T-helper 2 cell treated with Interferon-gamma antibody and Interleukin-4, amounts not matched to agents 5 μg/mL and 100 μg/mL, for 36 hours (primary cell): ENCODE measurements around the gene JAG2.

ENCODE experiments used
- DNase-seq: peaks from one replicate; pipeline ENCODE4 v3.0.0; 2021; ENCODE audit warnings: low spot score
- H3K27ac Mint-ChIP-seq: one replicate; pipeline ENCODE4 v1.8.0; 2021; ENCODE audit warnings: mild to moderate bottlenecking, mixed read lengths
- H3K27me3 Mint-ChIP-seq: one replicate; pipeline ENCODE4 v1.8.0; 2021; ENCODE audit warnings: low read depth, mixed read lengths
- H3K36me3 Mint-ChIP-seq: one replicate; pipeline ENCODE4 v1.8.0; 2021; ENCODE audit warnings: low read depth, mixed read lengths
- H3K4me1 Mint-ChIP-seq: one replicate; pipeline ENCODE4 v1.8.0; 2021; ENCODE audit warnings: low read depth, mixed read lengths
- H3K4me3 Mint-ChIP-seq: one replicate; pipeline ENCODE4 v1.8.0; 2022; ENCODE audit warnings: mild to moderate bottlenecking, moderate library complexity, mixed read lengths
- H3K9me3 Mint-ChIP-seq: one replicate; pipeline ENCODE4 v1.8.0; 2021; ENCODE audit warnings: mixed read lengths

Gene JAG2

GRCh38 chr14:105207996-105208737 lies 39.6 kb upstream of the JAG2 start:
- no peak overlapping the region for H3K4me3 Mint-ChIP-seq
- H3K9me3 Mint-ChIP-seq: no peaks in the 10 kb centered on the region
- DNase-seq: no peak
- no peak overlapping the region for H3K27ac Mint-ChIP-seq
- no peaks in the 10 kb centered on the region for H3K4me1 Mint-ChIP-seq
- H3K36me3 Mint-ChIP-seq: no peaks in the 10 kb centered on the region
- no peaks in the 10 kb centered on the region for H3K27me3 Mint-ChIP-seq

DNA sequence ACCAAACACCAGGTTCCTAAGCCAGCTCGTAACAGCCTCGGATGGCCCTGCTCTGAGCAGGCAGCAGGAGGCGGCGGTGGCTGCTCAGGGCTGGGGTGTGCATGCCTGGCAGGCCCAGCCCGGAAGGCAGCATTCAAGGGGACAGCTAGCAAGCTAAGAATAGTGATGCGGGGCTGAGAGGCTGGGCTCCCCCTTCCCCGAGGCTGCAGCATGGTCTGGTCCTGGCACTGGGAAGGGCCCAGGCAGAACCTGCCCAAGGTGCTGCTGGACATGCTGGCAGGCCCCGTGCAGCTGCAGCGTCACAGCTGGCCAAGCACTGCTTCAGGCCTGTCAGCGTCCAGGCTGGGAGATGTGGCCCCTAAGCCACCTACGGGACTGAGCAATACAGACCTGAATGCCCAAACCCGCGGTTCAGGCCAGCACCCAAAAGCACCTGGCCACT lies 38.9 kb upstream of the JAG2 start:
- H3K36me3 Mint-ChIP-seq: no peaks in the 10 kb centered on the region

GRCh38 chr14:105206873-105207272 lies 38.3 kb upstream of the JAG2 start:
- H3K27ac Mint-ChIP-seq: no peak overlapping the region
- H3K4me1 Mint-ChIP-seq: no peaks in the 10 kb centered on the region

More for the DNA sequence above, 38.9 kb upstream of the JAG2 start:
- Mint-ChIP-seq H3K4me3 (no peak overlapping the region), H3K4me1 (no peaks in the 10 kb centered on the region), H3K27me3 (no peaks in the 10 kb centered on the region), H3K27ac (no peak overlapping the region), H3K9me3 (no peaks in the 10 kb centered on the region)
- DNase-seq: no peak

GRCh38 chr14:105205673-105206208 lies 37.2 kb upstream of the JAG2 start:
- H3K36me3 Mint-ChIP-seq: no peaks in the 10 kb centered on the region
- peaks cover 3% of the 10 kb centered on the region for H3K4me1 Mint-ChIP-seq
- H3K4me3 Mint-ChIP-seq: no peak overlapping the region
- no peaks in the 10 kb centered on the region for H3K27me3 Mint-ChIP-seq
- no peaks in the 10 kb centered on the region for H3K9me3 Mint-ChIP-seq
- no peak for DNase-seq
- H3K27ac Mint-ChIP-seq: no peak overlapping the region

More at GRCh38 chr14:105206873-105207272, 38.3 kb upstream of the JAG2 start:
- no peak overlapping the region for H3K4me3 Mint-ChIP-seq
- no peak for DNase-seq
- H3K36me3 Mint-ChIP-seq: no peaks in the 10 kb centered on the region
- H3K9me3 Mint-ChIP-seq: no peaks in the 10 kb centered on the region
- no peaks in the 10 kb centered on the region for H3K27me3 Mint-ChIP-seq

DNA sequence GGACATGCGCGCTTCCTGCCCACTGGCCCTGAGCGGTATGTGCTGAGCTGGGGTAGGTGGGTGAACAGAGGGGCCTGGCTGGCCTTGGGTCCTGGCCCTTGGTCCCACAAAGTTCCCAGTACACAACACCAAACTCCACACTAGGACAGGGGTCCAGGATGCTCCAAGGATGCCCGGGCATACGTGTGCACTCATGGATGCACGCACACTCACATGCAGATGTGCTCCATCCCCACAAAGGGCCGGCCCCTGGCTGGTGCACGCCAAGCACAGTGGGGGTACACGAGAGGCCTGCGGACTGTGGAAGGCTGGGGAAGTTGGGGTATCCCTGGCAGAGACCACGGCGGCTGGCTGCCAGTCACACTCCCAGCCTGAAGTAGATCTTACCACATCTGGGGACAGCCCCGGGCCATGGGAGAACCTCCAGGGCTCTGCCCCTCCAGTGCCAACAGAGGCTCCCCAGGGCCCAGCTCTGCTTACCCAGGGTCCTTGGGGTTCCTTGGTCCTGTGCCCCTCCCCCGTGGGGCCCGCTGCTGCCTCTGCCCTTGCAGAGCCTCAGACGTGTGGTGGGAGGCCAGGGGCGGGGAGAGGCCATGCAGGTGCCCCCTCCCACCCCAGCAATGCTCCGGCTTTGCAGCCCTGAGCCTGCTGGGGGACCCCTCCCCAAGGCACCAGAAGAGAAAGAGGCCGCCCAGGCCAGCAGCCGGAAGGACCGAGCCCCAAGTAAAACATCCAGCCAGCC lies 36.5 kb upstream of the JAG2 start:
- Mint-ChIP-seq H3K27ac (no peak overlapping the region), H3K36me3 (no peaks in the 10 kb centered on the region), H3K9me3 (no peaks in the 10 kb centered on the region), H3K4me1 (peaks cover 3% of the 10 kb centered on the region), H3K27me3 (no peaks in the 10 kb centered on the region), H3K4me3 (no peak overlapping the region)
- DNase-seq: no peak

- H3K4me1 Mint-ChIP-seq: peaks cover 3% of the 10 kb centered on the region
- peaks cover 3% of the 10 kb centered on the region for H3K27me3 Mint-ChIP-seq
- no peaks in the 10 kb centered on the region for H3K9me3 Mint-ChIP-seq
- H3K4me3 Mint-ChIP-seq: no peak overlapping the region
- H3K27ac Mint-ChIP-seq: no peak overlapping the region
- DNase-seq: no peak
- H3K36me3 Mint-ChIP-seq: no peaks in the 10 kb centered on the region
These were observed 35.8 kb upstream of the JAG2 start for GRCh38 chr14:105204206-105204930.

DNA sequence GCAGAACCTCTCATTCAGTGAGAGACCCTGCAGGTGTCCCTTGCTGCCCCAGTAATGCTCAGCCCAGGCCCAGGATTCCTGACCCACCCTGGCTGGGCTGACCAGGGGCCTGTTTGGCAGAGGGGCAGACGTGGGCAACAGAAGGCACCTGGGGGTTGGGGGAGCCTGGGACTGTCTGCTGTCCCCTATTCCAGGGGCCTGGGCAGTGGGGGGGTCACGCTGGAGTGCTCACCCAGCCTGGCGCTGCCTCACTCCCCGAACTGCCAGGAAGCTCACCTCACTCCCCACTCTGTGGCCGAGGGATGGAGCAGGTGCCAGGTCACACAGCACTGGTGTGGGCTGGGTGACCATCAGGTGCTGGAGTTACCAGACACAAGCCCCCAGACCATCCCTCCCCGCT lies 35.1 kb upstream of the JAG2 start:
- H3K4me3 Mint-ChIP-seq: no peak overlapping the region

GRCh38 chr14:105203057-105203531 lies 34.5 kb upstream of the JAG2 start:
- peaks cover 10% of the 10 kb centered on the region for H3K27me3 Mint-ChIP-seq

More for the DNA sequence above, 35.1 kb upstream of the JAG2 start:
- no peak overlapping the region for H3K27ac Mint-ChIP-seq
- H3K4me1 Mint-ChIP-seq: peaks cover 3% of the 10 kb centered on the region
- no peaks in the 10 kb centered on the region for H3K36me3 Mint-ChIP-seq
- H3K27me3 Mint-ChIP-seq: peaks cover 6% of the 10 kb centered on the region
- H3K9me3 Mint-ChIP-seq: no peaks in the 10 kb centered on the region
- no peak for DNase-seq

DNA sequence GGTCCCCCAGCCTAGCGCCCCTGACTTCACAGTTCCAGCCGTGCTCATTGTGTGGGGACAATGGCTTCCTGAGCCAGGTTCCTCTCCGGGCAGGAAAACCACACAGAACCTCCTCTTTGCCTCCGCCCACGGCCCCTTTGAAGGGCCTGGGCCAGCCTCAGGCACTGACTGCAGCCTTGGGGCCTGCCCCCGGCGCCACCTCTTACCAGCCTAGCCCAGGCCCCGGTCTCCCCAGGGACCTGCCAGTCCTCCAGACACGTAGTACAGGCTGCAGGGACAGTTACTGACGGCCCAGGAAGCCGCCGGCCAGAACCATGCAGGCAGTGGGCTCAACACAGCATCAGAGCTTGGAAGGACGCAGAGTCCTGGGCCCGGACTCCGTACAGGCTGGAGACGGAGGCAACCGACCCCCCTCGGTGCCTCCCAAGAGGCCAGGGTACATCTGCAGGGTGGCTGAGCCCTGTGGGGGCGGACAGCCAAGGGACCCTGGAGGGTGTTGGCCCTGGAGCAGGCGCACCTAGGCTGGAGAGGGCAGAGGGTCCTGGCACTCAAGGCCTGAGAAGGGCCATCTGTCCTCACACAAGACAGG lies 33.4 kb upstream of the JAG2 start:
- H3K27me3 Mint-ChIP-seq: peaks cover 20% of the 10 kb centered on the region
- H3K27ac Mint-ChIP-seq: no peak overlapping the region
- peak; percentile 32 for DNase-seq
- no peaks in the 10 kb centered on the region for H3K9me3 Mint-ChIP-seq
- no peaks in the 10 kb centered on the region for H3K36me3 Mint-ChIP-seq
- peaks cover 3% of the 10 kb centered on the region for H3K4me1 Mint-ChIP-seq
- no peak overlapping the region for H3K4me3 Mint-ChIP-seq

More at GRCh38 chr14:105203057-105203531, 34.5 kb upstream of the JAG2 start:
- H3K4me1 Mint-ChIP-seq: peaks cover 3% of the 10 kb centered on the region
- no peak overlapping the region for H3K27ac Mint-ChIP-seq
- H3K36me3 Mint-ChIP-seq: no peaks in the 10 kb centered on the region
- no peaks in the 10 kb centered on the region for H3K9me3 Mint-ChIP-seq
- H3K4me3 Mint-ChIP-seq: no peak overlapping the region
- peak; percentile 60 for DNase-seq

- no peak overlapping the region for H3K4me3 Mint-ChIP-seq
- H3K36me3 Mint-ChIP-seq: no peaks in the 10 kb centered on the region
- peaks cover 22% of the 10 kb centered on the region for H3K27me3 Mint-ChIP-seq
- H3K4me1 Mint-ChIP-seq: peaks cover 3% of the 10 kb centered on the region
- no peaks in the 10 kb centered on the region for H3K9me3 Mint-ChIP-seq
- no peak overlapping the region for H3K27ac Mint-ChIP-seq
- no peak for DNase-seq
These were observed 32.8 kb upstream of the JAG2 start for GRCh38 chr14:105201156-105201924.

GRCh38 chr14:105200641-105201040 lies 32.1 kb upstream of the JAG2 start:
- Mint-ChIP-seq H3K36me3 (no peaks in the 10 kb centered on the region), H3K4me1 (peaks cover 3% of the 10 kb centered on the region), H3K9me3 (no peaks in the 10 kb centered on the region), H3K27ac (no peak overlapping the region), H3K27me3 (peaks cover 26% of the 10 kb centered on the region), H3K4me3 (no peak overlapping the region)
- no peak for DNase-seq

GRCh38 chr14:105200074-105200473 lies 31.5 kb upstream of the JAG2 start:
- Mint-ChIP-seq H3K4me1 (peaks cover 3% of the 10 kb centered on the region), H3K36me3 (no peaks in the 10 kb centered on the region), H3K27me3 (peaks cover 30% of the 10 kb centered on the region), H3K27ac (no peak overlapping the region), H3K4me3 (no peak overlapping the region), H3K9me3 (no peaks in the 10 kb centered on the region)
- DNase-seq: no peak

GRCh38 chr14:105199093-105199492 lies 30.5 kb upstream of the JAG2 start:
- H3K4me1 Mint-ChIP-seq: peaks cover 10% of the 10 kb centered on the region
- no peak overlapping the region for H3K27ac Mint-ChIP-seq
- no peak for DNase-seq
- peaks cover 36% of the 10 kb centered on the region for H3K27me3 Mint-ChIP-seq
- no peaks in the 10 kb centered on the region for H3K9me3 Mint-ChIP-seq
- H3K36me3 Mint-ChIP-seq: no peaks in the 10 kb centered on the region
- H3K4me3 Mint-ChIP-seq: no peak overlapping the region
